HepG2 (cell line): ENCODE results near the gene FBXL2. TPM values are rescaled to one million over a fixed set of nuclear protein-coding genes. Genes with fewer than 3 reads are reported as not detected.

Experiments used
- ATAC-seq: fragments of 200-7000 bp; cut with Tn5 transposase; 3 replicates; pipeline ENCODE4 v1.9.1; 2020; ENCODE audit warnings: mild to moderate bottlenecking, moderate library complexity
- BruUV-seq: library from RNA; stranded (reverse); fragments of 400-500 nt; replicated peaks from 2 replicates; lab custom pipeline; 2021; lab: Mats Ljungman, UMichigan
- CTCF ChIA-PET: fragments of 300-600 bp; formaldehyde crosslinking; extraction: SDS; loops from one replicate; lab custom pipeline; 2021; ENCODE audit warnings: low total read pairs, inconsistent platforms, low intra/inter-chr PET ratio; lab: Yijun Ruan, JAX
- POLR2A ChIA-PET: fragments of 350-600 bp; sonication (Branson Sonifier 250); formaldehyde crosslinking; loops from one replicate; lab custom pipeline; 2020; ENCODE audit warnings: antibody characterized with exemption, inconsistent platforms; lab: Yijun Ruan, JAX
- DNase-seq: peaks from one replicate; pipeline ENCODE4 v3.0.0-alpha.2; 2015; ENCODE audit warnings: low spot score
- FAIRE-seq: peaks from 3 replicates; lab custom pipeline; 2011; peaks lifted over from hg19 to GRCh38; lab: Jason Lieb, UNC
- H2AFZ ChIP-seq: one replicate; pipeline ENCODE4 v1.6.1; 2011; ENCODE audit warnings: low read length, inconsistent platforms
- H3K27ac ChIP-seq: fragments of 300-600 bp; 3 replicates; pipeline ENCODE4 v1.8.0; 2011; ENCODE audit warnings: mixed run types, mild to moderate bottlenecking, mixed read lengths, low read length, inconsistent platforms; ENCODE audit not compliant: insufficient read depth; ENCODE audit errors: extremely low read length
- H3K27me3 ChIP-seq, 2 experiments: fragments of 200-600 bp in 1 of 2; 2 replicates in 1 of 2; 3 replicates in 1 of 2; pipeline versions ENCODE4 v1.6.0 to v1.8.0; 2011; ENCODE audit warnings: low read length in 2 of 2, mild to moderate bottlenecking in 2 of 2, moderate library complexity in 2 of 2, inconsistent platforms in 1 of 2; ENCODE audit not compliant: insufficient read depth in 2 of 2, control insufficient read depth in 1 of 2
- H3K36me3 ChIP-seq, 2 experiments: fragments of 200-600 bp in 1 of 2; replicated peaks in 1 of 2; 2 replicates in 1 of 2; 3 replicates in 1 of 2; pipeline versions ENCODE4 v1.5.1 to v1.8.0; 2011; ENCODE audit warnings: low read length in 2 of 2, inconsistent platforms in 1 of 2; ENCODE audit not compliant: insufficient read depth in 2 of 2, control insufficient read depth in 1 of 2
- H3K4me1 ChIP-seq: 2 replicates; pipeline ENCODE4 v1.5.1; 2012; ENCODE audit warnings: low read length, inconsistent platforms; ENCODE audit not compliant: insufficient read depth
- H3K4me2 ChIP-seq: 2 replicates; pipeline ENCODE4 v1.6.0; 2011; ENCODE audit warnings: low read depth, low read length, inconsistent platforms
- H3K4me3 ChIP-seq, 3 experiments: fragments of 200-600 bp in 1 of 3; sonication (generic), shearing (Covaris generic) in 1 of 3; replicated peaks in 1 of 3; 2 replicates each; pipeline ENCODE4 v1.5.1; 2011 to 2016; ENCODE audit warnings: low read length in 3 of 3, inconsistent platforms in 2 of 3, low read depth in 2 of 3, mild to moderate bottlenecking in 2 of 3, control low read depth in 1 of 3, mixed read lengths in 1 of 3; ENCODE audit not compliant: insufficient read depth in 1 of 3
- H3K79me2 ChIP-seq: one replicate; pipeline ENCODE4 v1.6.1; 2011; ENCODE audit warnings: low read length, inconsistent platforms; ENCODE audit not compliant: insufficient read depth
- H3K9ac ChIP-seq: 2 replicates; pipeline ENCODE4 v1.6.0; 2011; ENCODE audit warnings: mild to moderate bottlenecking, low read depth, low read length, inconsistent platforms; ENCODE audit not compliant: insufficient read depth
- H3K9me3 ChIP-seq: 2 replicates; pipeline ENCODE4 v1.5.1; 2012; ENCODE audit warnings: mild to moderate bottlenecking, low read length
- H4K20me1 ChIP-seq: 2 replicates; pipeline ENCODE4 v1.6.0; 2011; ENCODE audit warnings: inconsistent platforms, mild to moderate bottlenecking, low read length, moderate library complexity; ENCODE audit not compliant: insufficient read depth
- AGO1 ChIP-seq: fragments of 200-400 bp; formaldehyde crosslinking; IDR thresholded peaks from 2 replicates; pipeline ENCODE4 v1.6.1; 2017; ENCODE audit warnings: mild to moderate bottlenecking, low read depth, low read length, moderate library complexity; ENCODE audit not compliant: poor library complexity, severe bottlenecking
- FOXC1 ChIP-seq: sonication (generic); formaldehyde crosslinking; IDR thresholded peaks from 2 replicates; pipeline ENCODE4 v1.8.0; 2022; ENCODE audit warnings: mild to moderate bottlenecking, missing genetic modification reagents, borderline replicate concordance
- HCFC1 ChIP-seq: fragments of 150-350 bp; IDR thresholded peaks from 2 replicates; pipeline ENCODE4 v1.6.1; 2014; ENCODE audit warnings: low read depth, low read length
- SETDB1 ChIP-seq: sonication (generic); formaldehyde crosslinking; IDR thresholded peaks from 2 replicates; pipeline ENCODE4 v1.5.1; 2020; ENCODE audit warnings: missing genetic modification reagents, mild to moderate bottlenecking, borderline replicate concordance
- SMAD9 ChIP-seq: sonication (generic); formaldehyde crosslinking; IDR thresholded peaks from 2 replicates; pipeline ENCODE4 v1.5.1; 2020; ENCODE audit warnings: mild to moderate bottlenecking, missing genetic modification reagents
- YEATS2 ChIP-seq: sonication (generic); formaldehyde crosslinking; IDR thresholded peaks from 2 replicates; pipeline ENCODE4 v1.4.0; 2020; ENCODE audit warnings: missing genetic modification reagents, borderline replicate concordance
- ZNF263 ChIP-seq: sonication (generic); formaldehyde crosslinking; IDR thresholded peaks from 2 replicates; pipeline ENCODE4 v1.4.0; 2020; ENCODE audit warnings: missing genetic modification reagents
- ZNF282 ChIP-seq: fragments of 450-650 bp; IDR thresholded peaks from 2 replicates; pipeline ENCODE4 v1.6.1; 2018; ENCODE audit not compliant: partially characterized antibody
- ZNF720 ChIP-seq: sonication (generic); formaldehyde crosslinking; IDR thresholded peaks from 2 replicates; pipeline ENCODE4 v1.4.0; 2020; ENCODE audit warnings: missing genetic modification reagents
- ZNF746 ChIP-seq: sonication (generic); formaldehyde crosslinking; IDR thresholded peaks from 2 replicates; pipeline ENCODE4 v1.8.0; 2022; ENCODE audit warnings: mild to moderate bottlenecking, missing genetic modification reagents
- ZNF878 ChIP-seq: sonication (generic); formaldehyde crosslinking; IDR thresholded peaks from 2 replicates; pipeline ENCODE4 v1.8.1; 2023; ENCODE audit warnings: mild to moderate bottlenecking, missing genetic modification reagents, moderate library complexity
- WGBS: methylation state at CpG from one replicate; pipeline ENCODE4 v1.1.6; 2017; ENCODE audit warnings: low lambda C conversion rate; 5-methylcytosine and 5-hydroxymethylcytosine counted together
- in situ Hi-C: cut with HindIII; loops from 2 replicates; pipeline ENCODE4 v1.10.0; 2017; ENCODE audit warnings: low pct_unique_long_range_greater_than_20kb; ENCODE audit not compliant: extremely low pct_ligation_motif_present
- intact Hi-C: fragments of 100-400 bp; cut with micrococcal nuclease; formaldehyde crosslinking; loops from one replicate; pipeline ENCODE4 v1.10.0; 2022; ENCODE audit not compliant: unreplicated experiment
- polyA plus RNA-seq, 8 experiments: library from polyadenylated mRNA; depleted of rRNA in 3 of 8; stranded (reverse) in 7 of 8; unstranded in 1 of 8; fragments of >200 nt; fragmentation: Illumina TruSeq in 4 of 8; extraction: Trizol in 4 of 8; gene quantifications; 2 replicates each; pipeline versions ENCODE4 v1.2.1 to v1.2.3, GENCODE V29; 2011 to 2016; ENCODE audit warnings: low read depth in 4 of 8, missing spikeins in 1 of 8, mixed read lengths in 1 of 8; ENCODE audit not compliant: insufficient read depth in 1 of 8
- total RNA-seq, 5 experiments: library from RNA; depleted of rRNA; stranded (reverse); fragments of >200 nt; fragmentation: Illumina TruSeq; extraction: Trizol; gene quantifications; 2 replicates each; pipeline ENCODE4 v1.2.3, GENCODE V29; 2016; ENCODE audit warnings: low read depth in 1 of 5

FBXL2 gene
- total and polyA plus RNA-seq, 2 of the 13 experiments (the other 11 are each of a cell fraction or from before 2014, with no cell fraction given), result 1.8 to 5.0 TPM

- TF ChIP-seq ZNF720 (CRISPR knock-in tag) (no peak), FOXC1 (CRISPR knock-in tag) (no peak), ZNF263 (CRISPR knock-in tag) (no peak), YEATS2 (no peak), AGO1 (no peak), ZNF282 (no peak), ZNF746 (CRISPR knock-in tag) (no peak), ZNF878 (no peak), SMAD9 (CRISPR knock-in tag) (no peak), SETDB1 (no peak), HCFC1 (no peak)
- TF ChIP-seq, all 625 proteins: peak for 0
- Histone ChIP-seq H3K79me2 (no peaks in the 10 kb centered on the region), H3K4me2 (no peak overlapping the region), H3K36me3 (no peaks in the 10 kb centered on the region), H3K9ac (no peak overlapping the region), H3K4me3 (no peak overlapping the region), H3K9me3 (peaks cover 8% of the 10 kb centered on the region; the same call in 1 of the 2 replicates), H3K4me1 (peaks cover 42% of the 10 kb centered on the region), H3K27me3 (no peaks in the 10 kb centered on the region; a peak in 2 of 5 replicates), H2AFZ (no peak overlapping the region), H3K27ac (no peak overlapping the region), H4K20me1 (no peaks in the 10 kb centered on the region)
- 32% methylated on average over 3 of the region's 3 CpGs for WGBS
- ChIA-PET POLR2A (no interaction called here), CTCF (no interaction called here)
- in situ Hi-C loops, result no loop called here
- no TSS peak for BruUV-seq
- intact Hi-C loops, result loop anchor here (10.0 kb wide), 1 partner anchor 89 kb away; no protein-coding TSS in a partner anchor
- FAIRE-seq, result no peak
- DNase-seq, result no peak
- ATAC-seq, result no peak
Observed at GRCh38 chr3:33273628-33274027, 3.6 kb upstream of the FBXL2 start.
